DOHH2 (cell line): ENCODE measurements around the gene PLEKHA1.

Source experiments
- H3F3A ChIP-seq: fragments of 200-600 bp; sonication (generic), shearing (Covaris generic); 2 replicates; pipeline ENCODE4 v1.6.0; 2016; ENCODE audit warnings: antibody characterized with exemption, mild to moderate bottlenecking; ENCODE audit not compliant: control insufficient read depth, insufficient read depth
- H3K27ac ChIP-seq: fragments of 200-600 bp; sonication (generic); 2 replicates; pipeline ENCODE4 v1.5.1; 2014; ENCODE audit warnings: low read depth, mild to moderate bottlenecking, low read length, moderate library complexity
- H3K27me3 ChIP-seq: fragments of 200-600 bp; sonication (generic); 2 replicates; pipeline ENCODE4 v1.6.1; 2014; ENCODE audit warnings: mild to moderate bottlenecking, low read length, mixed read lengths; ENCODE audit not compliant: control insufficient read depth
- H3K36me3 ChIP-seq: fragments of 200-600 bp; sonication (generic); 2 replicates; pipeline ENCODE4 v1.6.1; 2014; ENCODE audit warnings: mild to moderate bottlenecking, low read length, moderate library complexity, mixed read lengths; ENCODE audit not compliant: control insufficient read depth
- H3K4me1 ChIP-seq: fragments of 200-600 bp; sonication (generic); 2 replicates; pipeline ENCODE4 v1.6.1; 2014; ENCODE audit warnings: mild to moderate bottlenecking, low read length, mixed read lengths; ENCODE audit not compliant: control insufficient read depth
- H3K4me2 ChIP-seq: fragments of 200-600 bp; sonication (generic); 2 replicates; pipeline ENCODE4 v1.6.0; 2014; ENCODE audit warnings: mild to moderate bottlenecking, low read length, moderate library complexity
- H3K4me3 ChIP-seq: fragments of 200-600 bp; sonication (generic); 2 replicates; pipeline ENCODE4 v1.5.1; 2014; ENCODE audit warnings: mild to moderate bottlenecking, low read length, mixed read lengths
- H3K79me2 ChIP-seq: fragments of 200-600 bp; sonication (generic); 2 replicates; pipeline ENCODE4 v1.6.1; 2014; ENCODE audit warnings: mild to moderate bottlenecking, low read length, mixed read lengths; ENCODE audit not compliant: control insufficient read depth
- H3K9me2 ChIP-seq: fragments of 200-600 bp; sonication (generic); replicated peaks from 2 replicates; pipeline ENCODE4 v1.6.1; 2014; ENCODE audit warnings: mild to moderate bottlenecking, low read length, mixed read lengths; ENCODE audit not compliant: control insufficient read depth
- H3K9me3 ChIP-seq: fragments of 200-600 bp; sonication (generic); 2 replicates; pipeline ENCODE4 v1.6.1; 2014; ENCODE audit warnings: antibody characterized with exemption, low read length, mixed read lengths; ENCODE audit not compliant: control insufficient read depth, insufficient read depth
- H4K20me1 ChIP-seq: fragments of 200-600 bp; sonication (generic); 2 replicates; pipeline ENCODE4 v1.6.0; 2014; ENCODE audit warnings: low read depth, mild to moderate bottlenecking, antibody characterized with exemption, low read length, moderate library complexity; ENCODE audit not compliant: control insufficient read depth, insufficient read depth
- EZH2phosphoT487 ChIP-seq: fragments of 200-600 bp; sonication (generic); IDR thresholded peaks from 2 replicates; pipeline ENCODE4 v1.6.1; 2017; ENCODE audit warnings: borderline replicate concordance, mild to moderate bottlenecking, antibody characterized with exemption, low read length, moderate library complexity, mixed read lengths
- TF ChIP-seq, protein P1 (sequence below): fragments of 200-600 bp; sonication (generic); IDR thresholded peaks from one replicate; pipeline ENCODE4 v1.5.1; 2014; ENCODE audit warnings: antibody characterized with exemption, mild to moderate bottlenecking, low read depth, low read length; ENCODE audit not compliant: poor library complexity, severe bottlenecking

The PLEKHA1 gene

DNA sequence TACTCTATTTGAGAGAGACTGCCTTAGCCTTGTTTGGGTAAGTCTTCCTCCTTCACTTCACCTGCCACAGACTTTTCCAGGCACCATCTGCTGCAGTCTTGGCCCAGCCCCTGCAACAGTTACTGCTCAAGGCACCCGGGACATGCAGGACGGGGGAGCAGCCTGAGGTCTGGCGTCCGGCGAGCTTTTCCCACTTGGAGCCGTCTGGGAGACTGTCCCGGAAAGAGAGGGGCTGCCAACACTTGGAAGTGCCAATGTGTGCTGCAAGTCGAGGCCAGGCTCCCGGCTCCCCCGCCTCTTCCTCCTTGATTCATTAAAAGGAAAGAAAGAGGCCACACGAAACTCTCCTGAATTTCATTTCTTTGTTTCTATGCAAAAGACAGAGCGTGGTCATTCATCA lies 100.6 kb downstream of the PLEKHA1 start:
- H3K9me3 ChIP-seq: no peaks in the 10 kb centered on the region
- no peaks in the 10 kb centered on the region for H3K79me2 ChIP-seq
- peaks cover 10% of the 10 kb centered on the region for H3K27me3 ChIP-seq
- H4K20me1 ChIP-seq: no peaks in the 10 kb centered on the region
- H3K4me3 ChIP-seq: no peak overlapping the region
- H3K4me2 ChIP-seq: no peak overlapping the region
- H3K27ac ChIP-seq: no peak overlapping the region
- H3F3A ChIP-seq: no peaks in the 10 kb centered on the region
- H3K4me1 ChIP-seq: no peaks in the 10 kb centered on the region
- TF ChIP-seq, protein P1, sequence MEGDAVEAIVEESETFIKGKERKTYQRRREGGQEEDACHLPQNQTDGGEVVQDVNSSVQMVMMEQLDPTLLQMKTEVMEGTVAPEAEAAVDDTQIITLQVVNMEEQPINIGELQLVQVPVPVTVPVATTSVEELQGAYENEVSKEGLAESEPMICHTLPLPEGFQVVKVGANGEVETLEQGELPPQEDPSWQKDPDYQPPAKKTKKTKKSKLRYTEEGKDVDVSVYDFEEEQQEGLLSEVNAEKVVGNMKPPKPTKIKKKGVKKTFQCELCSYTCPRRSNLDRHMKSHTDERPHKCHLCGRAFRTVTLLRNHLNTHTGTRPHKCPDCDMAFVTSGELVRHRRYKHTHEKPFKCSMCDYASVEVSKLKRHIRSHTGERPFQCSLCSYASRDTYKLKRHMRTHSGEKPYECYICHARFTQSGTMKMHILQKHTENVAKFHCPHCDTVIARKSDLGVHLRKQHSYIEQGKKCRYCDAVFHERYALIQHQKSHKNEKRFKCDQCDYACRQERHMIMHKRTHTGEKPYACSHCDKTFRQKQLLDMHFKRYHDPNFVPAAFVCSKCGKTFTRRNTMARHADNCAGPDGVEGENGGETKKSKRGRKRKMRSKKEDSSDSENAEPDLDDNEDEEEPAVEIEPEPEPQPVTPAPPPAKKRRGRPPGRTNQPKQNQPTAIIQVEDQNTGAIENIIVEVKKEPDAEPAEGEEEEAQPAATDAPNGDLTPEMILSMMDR: no peak
- no peak for TF ChIP-seq EZH2phosphoT487
- H3K36me3 ChIP-seq: no peaks in the 10 kb centered on the region
- H3K9me2 ChIP-seq: no peaks in the 10 kb centered on the region

DNA sequence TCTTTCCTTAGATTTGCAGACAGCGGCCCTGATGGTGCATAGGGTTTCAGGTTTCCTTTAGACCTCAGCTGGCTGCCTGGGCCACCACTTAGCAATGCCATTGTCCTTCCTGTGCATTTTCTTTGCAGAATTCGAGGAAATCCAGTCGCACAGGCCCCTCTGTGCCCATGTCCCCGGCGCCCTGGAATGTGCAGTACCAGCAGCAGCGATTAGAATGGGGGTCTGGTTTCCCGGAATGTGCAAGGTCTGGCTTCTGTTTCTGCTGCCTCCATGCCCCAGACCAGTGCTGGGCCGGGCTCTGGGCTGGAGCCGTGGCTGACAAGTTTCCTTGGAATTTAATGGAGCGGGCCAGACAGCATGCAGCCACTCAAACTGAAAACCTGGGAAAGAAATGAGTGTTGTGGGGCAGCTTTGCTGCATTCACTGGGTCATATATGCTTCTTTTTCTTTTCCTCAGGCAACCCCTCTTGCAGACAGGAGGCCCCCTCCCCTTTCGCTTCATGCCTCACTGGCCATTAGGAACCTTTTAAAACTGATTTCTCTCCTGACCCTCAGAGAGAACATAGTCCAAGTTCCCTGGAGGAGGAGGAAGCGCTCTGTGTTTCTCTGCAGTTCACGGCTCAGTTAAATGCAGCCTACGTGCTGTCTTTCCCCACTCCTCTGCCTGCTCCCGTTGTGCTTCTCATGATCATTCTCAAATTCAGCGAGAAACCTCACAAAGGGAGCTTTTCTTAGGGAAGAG lies 101.3 kb downstream of the PLEKHA1 start:
- no peak overlapping the region for H3K4me3 ChIP-seq
- H3K9me2 ChIP-seq: no peaks in the 10 kb centered on the region
- H3K27me3 ChIP-seq: peaks cover 10% of the 10 kb centered on the region
- H3K4me1 ChIP-seq: no peaks in the 10 kb centered on the region
- H3F3A ChIP-seq: no peaks in the 10 kb centered on the region
- H4K20me1 ChIP-seq: no peaks in the 10 kb centered on the region
- no peaks in the 10 kb centered on the region for H3K79me2 ChIP-seq
- H3K36me3 ChIP-seq: no peaks in the 10 kb centered on the region
- H3K4me2 ChIP-seq: no peak overlapping the region
- TF ChIP-seq EZH2phosphoT487: no peak
- TF ChIP-seq, protein P1: no peak
- no peaks in the 10 kb centered on the region for H3K9me3 ChIP-seq
- H3K27ac ChIP-seq: no peak overlapping the region

- no peaks in the 10 kb centered on the region for H3F3A ChIP-seq
- H3K4me3 ChIP-seq: no peak overlapping the region
- H3K36me3 ChIP-seq: no peaks in the 10 kb centered on the region
- H3K4me2 ChIP-seq: no peak overlapping the region
- H4K20me1 ChIP-seq: no peaks in the 10 kb centered on the region
- TF ChIP-seq EZH2phosphoT487: no peak
- TF ChIP-seq, protein P1: no peak
- no peaks in the 10 kb centered on the region for H3K79me2 ChIP-seq
- H3K9me3 ChIP-seq: no peaks in the 10 kb centered on the region
- no peaks in the 10 kb centered on the region for H3K9me2 ChIP-seq
- H3K27ac ChIP-seq: no peak overlapping the region
- peaks cover 10% of the 10 kb centered on the region for H3K27me3 ChIP-seq
- H3K4me1 ChIP-seq: no peaks in the 10 kb centered on the region
Observed at GRCh38 chr10:122476333-122476695, 101.8 kb downstream of the PLEKHA1 start.
